ENCODE results near the gene DUSP10.
A peak's percentile ranks its signal among the peaks of the same experiment; 100 is the strongest.

The DUSP10 gene

GRCh38 chr1:221741703-221742554 lies at the start of gene DUSP10:
DUSP10 (minus strand) TSS chr1:221742089; CDS start chr1:221739744, 2,345 bp downstream.
- peaks cover 17% of the 10 kb centered on the region for H3K4me1 ChIP-seq (ENCODE audit: control insufficient read depth, insufficient read depth, low read length)

DNA sequence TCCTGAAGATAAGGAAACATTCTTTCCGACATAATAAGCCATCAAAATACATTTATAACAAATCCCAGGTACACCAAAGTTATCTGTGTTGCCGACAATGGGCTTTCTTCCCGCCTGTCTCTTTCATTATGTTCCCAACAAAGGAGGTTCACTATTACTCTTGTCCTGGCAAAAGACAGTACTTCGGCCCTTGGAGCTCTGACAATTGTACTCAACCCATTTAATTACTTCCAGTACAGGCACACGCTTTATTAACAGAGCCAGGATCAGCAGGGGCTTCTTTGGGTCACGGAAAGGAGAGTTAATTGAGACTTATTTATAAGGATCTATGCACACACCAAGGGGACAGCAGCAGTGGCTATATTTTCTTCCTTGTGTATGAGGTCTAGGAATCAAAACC lies 46.6 kb upstream of the DUSP10 start:
- Histone ChIP-seq H3K4me1 (ENCODE audit: control insufficient read depth, insufficient read depth, low read length) (no peaks in the 10 kb centered on the region), H3K27me3 (ENCODE audit: control insufficient read depth, insufficient read depth, low read length) (no peaks in the 10 kb centered on the region), H3K4me3 (ENCODE audit: low read length) (no peak overlapping the region), H3K9me3 (ENCODE audit: control insufficient read depth, low read length) (no peaks in the 10 kb centered on the region), H3K9ac (ENCODE audit: low read length) (no peak overlapping the region), H3K36me3 (ENCODE audit: control insufficient read depth, insufficient read depth, low read length) (no peaks in the 10 kb centered on the region)

More at GRCh38 chr1:221741703-221742554, at the start of gene DUSP10:
- Histone ChIP-seq H3K4me3 (ENCODE audit: low read length) (peak within 1 kb of the TSS; percentile 65), H3K9ac (ENCODE audit: low read length) (peak within 1 kb of the TSS; percentile 95), H3K9me3 (ENCODE audit: control insufficient read depth, low read length) (no peaks in the 10 kb centered on the region), H3K27me3 (ENCODE audit: control insufficient read depth, insufficient read depth, low read length) (no peaks in the 10 kb centered on the region), H3K36me3 (ENCODE audit: control insufficient read depth, insufficient read depth, low read length) (no peaks in the 10 kb centered on the region)

GRCh38 chr1:221786647-221787046 lies 44.8 kb upstream of the DUSP10 start:
- Histone ChIP-seq H3K9me3 (ENCODE audit: control insufficient read depth, low read length) (no peaks in the 10 kb centered on the region), H3K36me3 (ENCODE audit: control insufficient read depth, insufficient read depth, low read length) (no peaks in the 10 kb centered on the region), H3K27me3 (ENCODE audit: control insufficient read depth, insufficient read depth, low read length) (no peaks in the 10 kb centered on the region), H3K4me1 (ENCODE audit: control insufficient read depth, insufficient read depth, low read length) (no peaks in the 10 kb centered on the region), H3K4me3 (ENCODE audit: low read length) (no peak overlapping the region), H3K9ac (ENCODE audit: low read length) (no peak overlapping the region)

- Histone ChIP-seq H3K36me3 (ENCODE audit: control insufficient read depth, insufficient read depth, low read length) (no peaks in the 10 kb centered on the region), H3K4me1 (ENCODE audit: control insufficient read depth, insufficient read depth, low read length) (no peaks in the 10 kb centered on the region), H3K9ac (ENCODE audit: low read length) (no peak overlapping the region), H3K9me3 (ENCODE audit: control insufficient read depth, low read length) (no peaks in the 10 kb centered on the region), H3K27me3 (ENCODE audit: control insufficient read depth, insufficient read depth, low read length) (no peaks in the 10 kb centered on the region), H3K4me3 (ENCODE audit: low read length) (no peak overlapping the region)
Observed at GRCh38 chr1:221783936-221784335, 42.0 kb upstream of the DUSP10 start.

GRCh38 chr1:221783437-221783836 lies 41.5 kb upstream of the DUSP10 start:
- H3K9ac ChIP-seq (ENCODE audit: low read length) = no peak overlapping the region
- H3K4me1 ChIP-seq (ENCODE audit: control insufficient read depth, insufficient read depth, low read length) = no peaks in the 10 kb centered on the region
- H3K27me3 ChIP-seq (ENCODE audit: control insufficient read depth, insufficient read depth, low read length) = no peaks in the 10 kb centered on the region
- H3K4me3 ChIP-seq (ENCODE audit: low read length) = no peak overlapping the region
- no peaks in the 10 kb centered on the region for H3K9me3 ChIP-seq (ENCODE audit: control insufficient read depth, low read length)
- no peaks in the 10 kb centered on the region for H3K36me3 ChIP-seq (ENCODE audit: control insufficient read depth, insufficient read depth, low read length)

- H3K9me3 ChIP-seq (ENCODE audit: control insufficient read depth, low read length) = no peaks in the 10 kb centered on the region
- no peak overlapping the region for H3K9ac ChIP-seq (ENCODE audit: low read length)
- no peaks in the 10 kb centered on the region for H3K4me1 ChIP-seq (ENCODE audit: control insufficient read depth, insufficient read depth, low read length)
- H3K4me3 ChIP-seq (ENCODE audit: low read length) = no peak overlapping the region
- no peaks in the 10 kb centered on the region for H3K27me3 ChIP-seq (ENCODE audit: control insufficient read depth, insufficient read depth, low read length)
- no peaks in the 10 kb centered on the region for H3K36me3 ChIP-seq (ENCODE audit: control insufficient read depth, insufficient read depth, low read length)
Observed at GRCh38 chr1:221782970-221783369, 41.1 kb upstream of the DUSP10 start.

- no peaks in the 10 kb centered on the region for H3K4me1 ChIP-seq (ENCODE audit: control insufficient read depth, insufficient read depth, low read length)
- H3K4me3 ChIP-seq (ENCODE audit: low read length) = no peak overlapping the region
- no peaks in the 10 kb centered on the region for H3K9me3 ChIP-seq (ENCODE audit: control insufficient read depth, low read length)
- no peak overlapping the region for H3K9ac ChIP-seq (ENCODE audit: low read length)
- H3K27me3 ChIP-seq (ENCODE audit: control insufficient read depth, insufficient read depth, low read length) = no peaks in the 10 kb centered on the region
- no peaks in the 10 kb centered on the region for H3K36me3 ChIP-seq (ENCODE audit: control insufficient read depth, insufficient read depth, low read length)
Observed at GRCh38 chr1:221782477-221782876, 40.6 kb upstream of the DUSP10 start.

DNA sequence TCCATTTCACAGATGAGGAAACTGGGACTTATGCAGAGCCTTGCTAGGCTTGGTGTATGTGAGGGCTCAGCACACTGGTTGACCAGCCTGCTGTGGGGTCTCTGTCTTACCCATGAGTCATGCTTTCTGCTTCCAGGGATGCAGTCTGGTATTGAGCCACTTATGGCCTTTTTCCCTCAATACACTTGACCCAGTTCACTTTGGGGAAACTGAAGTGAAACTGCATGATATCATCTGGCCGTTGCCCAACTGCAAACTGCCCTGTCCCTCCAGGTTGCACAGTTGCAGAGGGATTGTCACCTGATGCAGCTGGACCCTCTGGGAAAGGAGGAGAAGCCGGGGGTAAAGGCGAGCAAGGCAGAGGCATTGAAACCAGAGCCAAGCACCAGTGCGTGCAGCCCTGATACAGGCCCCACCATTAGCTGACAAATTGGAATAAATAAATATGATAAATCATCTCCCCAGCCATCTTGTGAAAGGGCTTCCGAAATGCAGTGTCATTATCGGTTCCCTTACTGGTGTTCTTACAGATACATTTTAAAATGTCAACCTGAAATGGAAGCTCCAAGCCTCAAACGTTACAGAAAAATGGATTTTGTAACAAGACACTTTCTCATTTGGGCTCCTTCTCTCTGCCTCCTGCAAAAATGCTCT lies 39.3 kb upstream of the DUSP10 start:
- Histone ChIP-seq H3K9ac (ENCODE audit: low read length) (no peak overlapping the region), H3K4me1 (ENCODE audit: control insufficient read depth, insufficient read depth, low read length) (peaks cover 6% of the 10 kb centered on the region), H3K4me3 (ENCODE audit: low read length) (no peak overlapping the region), H3K27me3 (ENCODE audit: control insufficient read depth, insufficient read depth, low read length) (no peaks in the 10 kb centered on the region), H3K36me3 (ENCODE audit: control insufficient read depth, insufficient read depth, low read length) (no peaks in the 10 kb centered on the region), H3K9me3 (ENCODE audit: control insufficient read depth, low read length) (no peaks in the 10 kb centered on the region)

DNA sequence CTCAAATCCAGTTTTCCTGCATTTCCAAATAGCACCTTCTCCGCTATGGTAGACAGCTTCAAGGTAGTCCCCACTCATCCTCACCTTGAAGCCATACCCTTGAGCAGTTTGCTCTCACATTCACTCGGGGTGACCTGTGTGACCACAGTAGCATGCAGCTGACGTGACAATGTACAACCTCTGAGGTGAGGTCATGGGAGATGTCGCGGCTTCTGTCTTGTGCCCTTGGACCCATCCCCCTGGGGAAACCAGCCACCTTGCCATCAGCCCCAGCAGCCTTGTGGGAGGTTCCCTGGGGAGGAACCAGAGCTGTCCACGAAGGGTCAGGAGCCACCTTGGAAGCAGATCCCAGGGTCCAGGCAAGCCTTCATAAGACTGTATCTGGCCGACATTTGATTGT lies 38.3 kb upstream of the DUSP10 start:
- H3K27me3 ChIP-seq (ENCODE audit: control insufficient read depth, insufficient read depth, low read length) = no peaks in the 10 kb centered on the region
- H3K9me3 ChIP-seq (ENCODE audit: control insufficient read depth, low read length) = no peaks in the 10 kb centered on the region
- H3K36me3 ChIP-seq (ENCODE audit: control insufficient read depth, insufficient read depth, low read length) = no peaks in the 10 kb centered on the region
- H3K4me3 ChIP-seq (ENCODE audit: low read length) = no peak overlapping the region
- peaks cover 6% of the 10 kb centered on the region for H3K4me1 ChIP-seq (ENCODE audit: control insufficient read depth, insufficient read depth, low read length)
- no peak overlapping the region for H3K9ac ChIP-seq (ENCODE audit: low read length)

DNA sequence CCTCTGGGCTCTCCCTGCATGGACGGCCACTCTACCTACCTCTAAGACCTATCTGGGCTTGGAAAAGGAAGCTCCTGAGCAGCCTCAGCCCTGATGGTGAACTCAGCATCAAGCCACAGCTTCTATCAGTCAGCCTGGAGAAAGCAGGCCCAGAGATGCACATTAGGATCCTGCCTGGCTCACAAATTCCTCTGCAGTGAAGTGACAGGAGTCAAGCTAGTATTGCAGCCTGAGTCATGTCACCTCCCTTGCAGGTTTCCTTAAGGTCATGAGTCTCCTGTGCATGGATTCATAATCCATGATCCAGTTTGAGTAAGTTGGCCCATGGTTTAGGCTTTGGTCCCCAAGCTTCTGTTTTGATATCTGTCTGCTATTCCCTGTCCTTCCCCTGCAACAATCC lies 37.9 kb upstream of the DUSP10 start:
- Histone ChIP-seq H3K27me3 (ENCODE audit: control insufficient read depth, insufficient read depth, low read length) (no peaks in the 10 kb centered on the region), H3K9me3 (ENCODE audit: control insufficient read depth, low read length) (no peaks in the 10 kb centered on the region), H3K4me1 (ENCODE audit: control insufficient read depth, insufficient read depth, low read length) (peaks cover 6% of the 10 kb centered on the region), H3K9ac (ENCODE audit: low read length) (no peak overlapping the region), H3K36me3 (ENCODE audit: control insufficient read depth, insufficient read depth, low read length) (no peaks in the 10 kb centered on the region), H3K4me3 (ENCODE audit: low read length) (no peak overlapping the region)

DNA sequence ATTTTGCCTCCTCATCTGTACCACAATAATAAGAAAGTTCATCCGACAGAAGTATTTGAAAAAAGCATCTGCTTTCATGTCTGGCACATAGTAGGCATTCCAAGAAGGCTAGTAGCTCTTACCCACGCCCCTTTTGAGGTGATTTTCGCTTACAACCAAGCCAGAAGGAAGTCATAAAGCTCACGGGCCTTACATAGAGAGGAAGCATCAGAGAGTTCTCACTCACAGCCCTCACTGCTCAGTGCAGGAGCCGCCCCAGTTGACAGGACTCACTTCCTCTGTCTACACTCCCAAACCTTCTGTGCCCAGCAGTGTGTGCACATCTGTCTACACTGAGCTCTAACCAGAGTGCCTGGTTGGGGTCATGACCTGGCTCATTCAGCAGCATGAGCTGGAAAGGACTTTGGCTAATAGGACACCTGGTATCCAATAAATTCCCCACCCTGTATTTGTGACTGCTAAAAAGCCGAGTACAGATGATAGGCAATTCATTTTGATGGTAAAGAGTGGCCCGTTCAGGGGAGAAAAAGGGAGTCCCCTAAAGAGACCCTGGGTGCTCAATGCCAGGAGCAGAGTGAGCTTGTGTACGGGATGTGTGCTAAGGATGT lies 36.8 kb upstream of the DUSP10 start:
- Histone ChIP-seq H3K27me3 (ENCODE audit: control insufficient read depth, insufficient read depth, low read length) (no peaks in the 10 kb centered on the region), H3K4me1 (ENCODE audit: control insufficient read depth, insufficient read depth, low read length) (peaks cover 12% of the 10 kb centered on the region), H3K9ac (ENCODE audit: low read length) (no peak overlapping the region), H3K36me3 (ENCODE audit: control insufficient read depth, insufficient read depth, low read length) (no peaks in the 10 kb centered on the region), H3K4me3 (ENCODE audit: low read length) (no peak overlapping the region), H3K9me3 (ENCODE audit: control insufficient read depth, low read length) (no peaks in the 10 kb centered on the region)

DNA sequence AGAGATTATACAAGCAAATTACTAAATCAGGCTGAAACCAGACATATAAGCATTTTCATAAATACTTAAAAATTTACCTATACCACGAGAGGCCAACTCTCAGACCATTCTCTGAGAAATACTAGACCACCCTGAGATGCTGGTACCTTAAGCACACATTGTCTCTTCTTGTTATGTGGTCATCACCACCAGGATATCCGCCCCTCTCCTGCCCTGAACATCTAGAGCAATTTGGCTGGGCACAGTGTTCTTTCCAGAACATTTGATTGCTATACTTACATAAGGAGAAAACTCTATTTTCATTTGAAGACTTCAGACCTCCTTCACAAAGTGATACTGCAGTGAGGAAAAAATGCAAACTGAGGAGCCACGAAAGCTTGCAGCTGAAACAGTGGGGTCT lies 36.2 kb upstream of the DUSP10 start:
- Histone ChIP-seq H3K36me3 (ENCODE audit: control insufficient read depth, insufficient read depth, low read length) (no peaks in the 10 kb centered on the region), H3K4me1 (ENCODE audit: control insufficient read depth, insufficient read depth, low read length) (peaks cover 12% of the 10 kb centered on the region), H3K9ac (ENCODE audit: low read length) (no peak overlapping the region), H3K27me3 (ENCODE audit: control insufficient read depth, insufficient read depth, low read length) (no peaks in the 10 kb centered on the region), H3K9me3 (ENCODE audit: control insufficient read depth, low read length) (no peaks in the 10 kb centered on the region), H3K4me3 (ENCODE audit: low read length) (no peak overlapping the region)

Measured in mucosa of stomach (tissue), 1 donor.